Stimulated activated CD8-positive, alpha-beta memory T cell treated with anti-CD3 and anti-CD28 coated beads, Interleukin-12 subunit alpha, Interleukin-12 subunit beta, amount 100 ng/mL, for 4 hours (primary cell): ENCODE results near the gene CLSTN3.
"Not testable (repeated sequence)": the region's sequence is repeated elsewhere in the genome, so short reads cannot be mapped to it uniquely, and the experiment has no call there.

Source experiments
- DNase-seq: peaks from one replicate; pipeline ENCODE4 v3.0.0-alpha.2; 2020; ENCODE audit warnings: low read depth

The CLSTN3 gene

GRCh38 chr12:7150841-7151240 lies 20.7 kb downstream of the CLSTN3 start:
- no peak for DNase-seq

DNA sequence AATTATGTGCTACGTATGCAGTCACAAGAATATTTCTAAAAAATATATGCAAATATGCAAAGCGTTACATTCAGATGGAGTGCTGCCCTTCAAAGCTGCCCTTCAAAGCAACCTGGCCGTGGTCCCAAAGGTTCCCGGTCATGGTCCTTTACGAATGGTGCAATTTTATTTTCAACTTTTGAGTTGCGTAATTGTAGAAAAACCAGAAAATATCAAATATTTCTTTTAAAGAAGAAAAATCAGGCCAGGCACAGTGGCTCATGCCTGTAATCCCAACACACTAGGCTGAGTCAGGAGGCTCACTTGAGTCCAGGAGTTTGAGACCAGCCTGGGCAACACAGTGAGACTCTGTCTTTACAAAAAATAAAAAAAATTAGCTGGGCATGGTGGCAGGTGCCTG lies 21.4 kb downstream of the CLSTN3 start:
- DNase-seq: no peak

DNA sequence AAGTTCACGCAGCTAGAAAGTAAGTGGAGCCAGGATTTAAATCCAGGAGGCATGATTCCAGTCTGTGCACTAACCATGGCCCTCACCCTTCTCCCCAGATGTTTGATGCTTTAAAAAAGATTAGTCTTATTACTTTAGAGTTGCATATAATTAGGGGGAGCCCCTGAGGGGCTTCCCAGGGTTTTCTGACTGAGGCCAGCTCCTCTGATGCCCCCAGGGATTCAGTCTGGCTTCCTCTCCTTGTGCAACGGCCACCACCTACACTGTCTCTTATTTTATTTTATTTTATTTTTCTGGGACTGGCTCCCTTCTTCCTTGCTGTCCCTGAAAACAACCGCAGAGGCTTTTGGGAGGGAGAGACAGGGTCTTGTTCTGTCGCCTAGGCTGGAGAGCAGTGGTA lies 22.6 kb downstream of the CLSTN3 start:
- DNase-seq: no peak

- no peak for DNase-seq
These were observed 23.9 kb downstream of the CLSTN3 start for GRCh38 chr12:7154042-7154441.

- DNase-seq: no peak
These were observed 24.8 kb downstream of the CLSTN3 start for GRCh38 chr12:7154901-7155470.

DNA sequence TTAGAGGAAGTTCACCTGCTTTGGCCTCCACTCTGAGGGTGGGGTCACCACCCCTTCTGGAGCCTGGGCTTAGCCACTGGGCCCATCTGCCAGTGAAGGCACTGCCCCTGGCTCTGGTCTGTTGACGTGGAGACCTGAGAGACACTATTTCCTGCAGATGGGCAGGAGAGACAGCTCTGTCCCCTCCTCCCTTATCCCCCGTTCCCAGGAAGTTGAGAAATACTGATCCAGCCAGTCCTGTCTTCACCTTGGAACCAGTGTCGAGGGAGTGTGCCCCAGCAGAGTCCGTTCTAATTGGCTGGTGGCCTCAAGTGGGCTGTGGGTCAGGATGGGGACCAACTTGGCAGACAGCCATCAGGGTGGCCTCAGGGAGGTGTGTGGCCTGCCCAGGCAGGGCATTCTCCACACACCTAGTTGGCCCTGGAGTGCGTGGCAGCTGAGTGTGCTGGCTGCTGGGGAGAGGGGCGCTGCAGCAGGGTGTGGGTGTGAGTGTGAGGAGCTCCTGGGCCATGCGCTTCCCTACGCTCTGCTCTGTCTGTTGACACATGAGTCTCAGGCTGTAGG lies 25.4 kb downstream of the CLSTN3 start:
- no peak for DNase-seq

DNA sequence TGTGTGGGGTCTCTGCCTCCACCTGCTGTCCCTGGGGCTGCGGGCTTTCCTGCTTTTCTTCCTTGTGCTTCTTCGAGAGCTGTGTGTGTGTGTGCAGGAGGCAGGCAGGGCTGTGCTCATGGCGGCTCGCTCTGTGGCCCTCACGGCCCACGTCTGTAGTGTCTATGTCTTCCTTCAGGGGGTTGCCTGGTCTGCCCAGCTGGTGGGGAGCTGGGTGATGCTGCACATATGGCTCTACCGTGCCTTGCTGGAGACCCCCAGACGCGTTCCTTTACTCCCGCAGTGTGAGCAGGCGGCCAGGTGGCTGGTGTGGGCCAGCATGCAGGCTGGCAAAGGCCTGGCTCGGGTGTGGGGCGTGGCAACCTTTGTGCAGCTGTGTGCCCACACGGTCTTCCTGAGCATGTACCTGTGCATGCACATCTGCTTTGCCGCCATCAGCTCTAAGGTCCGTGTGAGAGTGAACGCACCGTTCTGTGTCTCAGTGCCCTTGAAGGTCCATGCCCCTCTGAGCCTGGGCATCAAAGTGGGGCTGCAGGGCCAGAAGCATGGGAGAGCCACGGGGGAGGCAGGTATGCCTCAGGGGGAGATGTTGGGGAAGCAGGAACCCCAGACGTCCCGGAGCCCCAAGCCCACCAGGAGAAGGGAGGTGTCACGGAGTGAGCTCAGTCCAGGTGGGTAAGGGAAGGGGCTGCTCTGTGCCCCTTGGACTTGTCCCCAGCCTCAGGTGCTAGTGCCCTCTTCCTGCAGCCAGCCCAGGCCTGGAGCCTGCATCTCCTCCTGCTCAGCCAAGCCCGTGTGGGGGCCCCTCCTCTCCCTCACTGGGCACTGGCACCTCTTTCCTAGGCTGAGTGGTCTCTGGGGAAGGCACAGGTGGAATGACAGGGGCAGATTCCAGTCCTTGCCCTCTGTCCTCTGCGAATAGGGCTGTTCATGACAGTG lies 26.4 kb downstream of the CLSTN3 start:
- DNase-seq: no peak

GRCh38 chr12:7157391-7157790 lies 27.2 kb downstream of the CLSTN3 start:
- no peak for DNase-seq

DNA sequence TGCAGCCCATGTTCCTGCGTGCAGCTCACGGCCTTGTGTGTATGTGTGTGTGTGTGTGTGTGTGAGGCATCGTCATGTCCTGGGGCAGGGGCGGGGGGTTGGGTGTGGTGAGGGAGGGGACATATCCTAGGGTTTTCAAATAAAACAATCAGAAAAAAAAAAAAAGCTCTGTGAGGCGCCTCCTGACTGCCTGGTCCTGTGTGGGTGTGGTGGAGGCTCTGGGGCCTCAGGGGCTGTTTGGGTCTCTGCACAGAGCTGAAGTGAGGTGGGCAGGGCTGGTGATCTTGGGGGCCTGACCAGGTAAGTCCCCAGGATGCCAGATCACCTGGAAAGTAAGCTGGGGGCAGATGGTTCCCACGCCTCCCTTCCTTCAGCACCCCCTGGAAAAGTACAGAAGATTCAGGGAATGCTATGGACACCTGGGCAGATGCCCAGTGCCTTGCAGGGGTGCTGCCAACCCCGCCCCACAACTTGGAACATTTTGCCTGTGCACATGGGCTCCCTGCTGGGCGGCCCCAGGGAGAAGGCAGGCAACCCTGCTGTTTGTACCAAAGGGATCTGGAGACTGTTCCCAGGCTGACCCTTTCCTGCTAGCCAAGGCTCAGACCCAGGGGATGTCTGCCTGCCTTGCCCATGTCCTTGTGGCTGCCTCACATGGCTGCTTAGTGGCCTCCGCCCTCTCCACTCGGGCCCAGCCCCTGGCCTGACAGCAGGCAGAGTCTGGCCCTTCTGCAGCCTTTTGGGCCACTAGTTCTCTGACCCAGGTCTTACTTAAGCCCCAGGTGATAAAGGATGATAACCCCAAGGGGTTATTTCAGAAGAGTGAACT lies 28.8 kb downstream of the CLSTN3 start:
- no peak for DNase-seq

DNA sequence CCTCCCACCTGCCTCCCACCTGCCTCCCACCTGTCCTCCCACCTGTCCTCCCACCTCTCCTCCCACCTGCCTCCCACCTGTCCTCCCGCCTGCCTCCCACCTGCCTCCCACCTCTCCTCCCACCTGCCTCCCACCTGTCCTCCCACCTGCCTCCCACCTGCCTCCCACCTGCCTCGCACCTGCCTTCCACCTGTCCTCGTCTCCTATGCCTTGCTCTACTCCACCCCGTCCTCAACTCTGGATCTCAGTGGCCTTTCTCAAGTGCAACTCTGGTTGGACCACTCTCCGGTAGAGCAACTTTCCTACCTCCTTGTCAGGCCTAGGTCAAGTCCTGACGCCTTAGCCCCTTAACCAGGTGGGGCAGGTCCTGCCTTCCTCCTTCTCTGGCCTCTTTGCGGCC lies 30.0 kb downstream of the CLSTN3 start:
- no peak for DNase-seq

DNA sequence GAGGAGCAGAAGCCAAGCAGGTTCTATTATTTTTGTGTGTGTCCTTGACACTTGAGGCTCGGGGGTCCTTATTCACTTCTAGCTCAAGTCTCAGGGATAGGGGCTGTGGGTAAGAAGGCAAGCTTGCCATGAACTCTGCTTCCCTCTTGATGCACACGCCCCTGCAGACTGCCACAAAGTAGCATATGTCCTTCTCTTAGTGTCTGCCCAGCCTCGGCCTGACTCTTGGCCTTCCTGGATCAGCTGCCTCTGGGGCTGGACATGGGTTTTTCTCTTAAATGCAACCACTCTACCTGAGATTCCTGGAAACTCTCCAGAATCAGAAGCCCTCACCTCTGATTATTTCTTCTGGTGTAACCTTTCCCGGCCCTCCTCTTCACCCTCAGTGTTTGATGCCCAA lies 31.2 kb downstream of the CLSTN3 start:
- DNase-seq: no peak

- no peak for DNase-seq
These were observed 31.6 kb downstream of the CLSTN3 start for GRCh38 chr12:7161811-7162210.

- no peak for DNase-seq
These were observed 32.5 kb downstream of the CLSTN3 start for GRCh38 chr12:7162691-7163114.

DNA sequence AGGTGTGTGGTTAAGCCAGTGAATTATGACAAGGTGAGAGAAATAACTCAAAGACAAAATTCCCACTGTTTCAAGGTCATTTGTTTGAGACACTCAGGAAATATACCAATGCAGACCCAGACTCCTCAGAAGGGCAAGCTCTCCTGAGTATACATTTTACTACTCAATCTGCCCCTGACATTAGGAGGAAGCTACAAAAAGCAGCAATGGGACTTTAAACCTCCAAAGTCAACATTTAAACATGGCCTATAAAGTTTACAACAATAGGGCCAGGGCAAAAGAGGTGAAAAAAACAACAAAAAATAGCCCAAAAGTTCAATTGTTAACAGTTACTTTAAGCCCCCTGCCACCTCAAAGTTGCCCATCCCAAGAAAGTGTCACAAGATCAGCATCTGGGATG lies 39.8 kb downstream of the CLSTN3 start:
- no peak for DNase-seq

DNA sequence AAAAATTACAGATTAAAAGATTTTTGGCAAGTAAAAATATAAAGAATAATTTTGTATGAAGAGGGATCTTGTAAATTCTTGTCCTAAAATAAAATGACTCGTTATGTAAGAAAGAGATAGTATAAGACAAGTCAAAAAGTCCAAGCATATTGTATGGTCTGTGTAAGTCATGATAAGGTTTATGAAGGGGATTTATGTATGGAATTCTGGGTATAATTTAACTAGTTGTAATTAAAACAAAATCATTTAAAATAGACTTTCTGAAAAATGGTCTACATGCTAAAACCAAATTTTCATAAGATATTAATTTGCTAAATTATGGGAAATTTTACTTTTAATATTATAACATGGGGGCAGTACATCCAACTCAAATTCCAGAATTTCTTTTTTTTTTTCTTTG lies 41.7 kb downstream of the CLSTN3 start:
- no peak for DNase-seq

- no peak for DNase-seq
These were observed 45.3 kb downstream of the CLSTN3 start for GRCh38 chr12:7175493-7175892.

- DNase-seq: no peak
These were observed 46.4 kb downstream of the CLSTN3 start for GRCh38 chr12:7176595-7176994.

- DNase-seq: no peak
These were observed 48.3 kb downstream of the CLSTN3 start for GRCh38 chr12:7178481-7178880.

DNA sequence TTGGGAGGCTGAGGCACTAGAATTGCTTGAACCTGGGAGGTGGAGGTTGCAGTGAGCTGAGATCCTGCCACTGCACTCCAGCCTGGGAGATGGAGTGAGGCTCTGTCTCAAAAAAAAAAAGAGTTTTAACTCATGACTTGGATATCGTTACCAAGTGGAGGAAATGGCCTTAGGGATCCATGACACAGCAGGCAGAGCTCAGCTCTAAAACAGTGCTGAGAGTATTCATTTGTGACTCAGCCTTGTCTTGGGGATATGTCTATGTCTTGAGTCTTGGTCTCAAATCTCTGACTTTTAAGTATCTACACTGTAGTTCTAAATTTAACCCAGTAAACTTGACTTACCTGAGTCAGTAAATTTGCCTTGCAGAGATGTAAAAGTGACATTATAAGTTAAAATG lies 50.5 kb downstream of the CLSTN3 start:
- DNase-seq: no peak

DNA sequence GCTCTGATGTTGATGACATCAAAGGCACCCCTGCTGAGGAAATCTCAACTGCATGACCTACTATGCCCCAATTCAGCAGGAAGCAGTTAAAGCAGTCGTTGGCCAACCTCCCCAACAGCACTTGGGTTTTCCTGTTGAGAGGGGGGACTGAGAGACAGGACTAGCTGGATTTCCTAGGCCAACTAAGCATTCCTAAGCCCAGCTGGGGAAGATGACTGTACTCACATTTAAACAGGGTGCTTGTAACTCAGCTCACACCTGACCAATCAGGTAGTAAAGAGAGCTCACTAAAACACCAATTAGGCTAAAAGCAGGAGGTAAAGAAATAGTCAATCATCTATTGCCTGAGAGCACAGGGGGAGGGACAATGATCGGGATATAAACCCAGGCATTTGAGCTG lies 55.9 kb downstream of the CLSTN3 start:
- DNase-seq: not testable (repeated sequence)

GRCh38 chr12:7188562-7189397 lies 58.6 kb downstream of the CLSTN3 start:
- peak; percentile 26 for DNase-seq
